LNCaP clone FGC (cell line): ENCODE results near the gene RGS21.
"Not testable (repeated sequence)": the region's sequence is repeated elsewhere in the genome, so short reads cannot be mapped to it uniquely, and the experiment has no call there.

Experiments used
- DNase-seq: peaks from one replicate; pipeline ENCODE4 v3.0.0-alpha.2; 2011; ENCODE audit warnings: low read depth
- H3K4me3 ChIP-seq: 2 replicates; pipeline ENCODE4 v1.5.1; 2011; ENCODE audit warnings: mild to moderate bottlenecking, low read depth, low read length, control low read depth
- TF ChIP-seq, protein P1 (sequence below): IDR thresholded peaks from 2 replicates; pipeline ENCODE4 v1.5.1; 2012; ENCODE audit warnings: mild to moderate bottlenecking; ENCODE audit not compliant: control insufficient read depth, insufficient read depth; ENCODE audit errors: extremely low read depth

RGS21 gene

DNA sequence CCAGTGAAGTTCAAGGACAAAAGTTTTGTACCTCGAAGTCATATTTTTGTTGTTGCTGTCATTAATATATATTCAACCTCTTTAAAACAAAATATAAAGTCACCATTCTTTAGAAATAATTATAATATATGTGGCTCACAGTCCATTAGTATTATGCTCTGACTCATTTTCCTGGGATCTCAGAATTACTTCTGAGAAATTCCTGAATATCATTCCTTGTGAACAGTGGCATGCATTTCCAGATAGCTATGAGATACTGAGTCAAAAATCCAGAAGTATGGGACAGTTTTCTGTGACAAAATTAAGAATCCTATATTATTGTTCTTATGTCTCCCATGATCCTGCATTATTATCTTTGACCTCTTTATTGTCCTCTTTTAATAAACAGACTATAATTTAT is 13.8 kb upstream of the RGS21 start:
- no peak overlapping the region for H3K4me3 ChIP-seq
- DNase-seq: no peak
- TF ChIP-seq, protein P1, sequence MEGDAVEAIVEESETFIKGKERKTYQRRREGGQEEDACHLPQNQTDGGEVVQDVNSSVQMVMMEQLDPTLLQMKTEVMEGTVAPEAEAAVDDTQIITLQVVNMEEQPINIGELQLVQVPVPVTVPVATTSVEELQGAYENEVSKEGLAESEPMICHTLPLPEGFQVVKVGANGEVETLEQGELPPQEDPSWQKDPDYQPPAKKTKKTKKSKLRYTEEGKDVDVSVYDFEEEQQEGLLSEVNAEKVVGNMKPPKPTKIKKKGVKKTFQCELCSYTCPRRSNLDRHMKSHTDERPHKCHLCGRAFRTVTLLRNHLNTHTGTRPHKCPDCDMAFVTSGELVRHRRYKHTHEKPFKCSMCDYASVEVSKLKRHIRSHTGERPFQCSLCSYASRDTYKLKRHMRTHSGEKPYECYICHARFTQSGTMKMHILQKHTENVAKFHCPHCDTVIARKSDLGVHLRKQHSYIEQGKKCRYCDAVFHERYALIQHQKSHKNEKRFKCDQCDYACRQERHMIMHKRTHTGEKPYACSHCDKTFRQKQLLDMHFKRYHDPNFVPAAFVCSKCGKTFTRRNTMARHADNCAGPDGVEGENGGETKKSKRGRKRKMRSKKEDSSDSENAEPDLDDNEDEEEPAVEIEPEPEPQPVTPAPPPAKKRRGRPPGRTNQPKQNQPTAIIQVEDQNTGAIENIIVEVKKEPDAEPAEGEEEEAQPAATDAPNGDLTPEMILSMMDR: no peak

DNA sequence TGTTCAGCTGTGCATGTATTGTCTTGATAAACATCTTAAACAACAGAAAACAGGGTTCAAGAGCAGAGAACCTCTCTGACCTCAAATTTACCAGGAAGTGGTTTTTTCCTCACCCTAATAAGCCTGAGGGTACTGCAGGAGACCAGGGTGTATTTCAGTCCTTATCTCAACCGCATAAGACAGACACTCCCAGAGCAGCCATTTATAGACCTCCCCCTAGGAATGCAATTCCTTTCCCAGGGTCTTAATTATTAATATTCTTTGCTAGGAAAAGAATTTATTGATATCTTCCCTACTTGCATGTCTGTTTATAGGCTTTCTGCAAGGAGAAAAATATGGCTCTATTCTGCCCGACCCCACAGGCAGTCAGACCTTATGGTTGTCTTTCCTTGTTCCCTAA is 8.5 kb upstream of the RGS21 start:
- not testable (repeated sequence) for DNase-seq, H3K4me3 ChIP-seq

DNA sequence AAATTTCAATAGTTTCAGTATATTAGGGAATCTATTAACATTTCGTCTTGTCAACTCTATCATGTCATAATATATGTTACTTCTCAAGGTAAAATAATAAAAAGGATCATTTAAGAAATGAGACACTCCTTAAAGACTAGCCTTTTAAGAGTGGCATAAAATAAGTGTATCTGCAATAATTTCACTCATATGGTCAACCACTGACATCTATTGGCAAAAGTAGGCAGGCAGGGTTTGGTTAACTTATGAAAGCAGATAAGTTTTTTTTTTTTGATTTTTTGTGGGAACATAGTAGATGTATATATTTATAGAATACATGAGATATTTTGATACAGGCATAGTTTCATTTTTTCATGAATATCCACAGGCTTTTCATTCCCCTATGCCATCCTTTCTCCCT is 5.5 kb upstream of the RGS21 start:
- no peak overlapping the region for H3K4me3 ChIP-seq
- TF ChIP-seq, protein P1: peak; percentile 59
- peak; percentile 2 for DNase-seq

DNA sequence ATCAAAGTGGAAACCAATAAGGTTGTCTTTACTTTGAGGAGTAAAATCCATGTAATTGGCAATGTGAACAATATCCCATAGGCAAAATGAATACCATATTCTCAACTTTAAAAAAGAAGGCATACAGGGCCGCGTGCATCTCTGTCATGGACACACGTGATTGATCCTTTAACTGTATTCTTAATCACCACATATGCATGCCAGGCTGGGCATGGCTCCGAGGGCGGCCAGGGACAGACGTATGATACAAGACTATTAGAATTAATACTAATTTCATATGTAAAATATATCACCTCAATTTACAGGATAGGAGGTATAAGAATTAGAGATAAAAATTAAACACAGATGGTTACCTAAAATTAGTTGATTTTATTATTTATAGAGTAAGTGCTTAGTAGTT is 11.2 kb downstream of the RGS21 start:
- TF ChIP-seq, protein P1: no peak
- H3K4me3 ChIP-seq: no peak overlapping the region
- no peak for DNase-seq

DNA sequence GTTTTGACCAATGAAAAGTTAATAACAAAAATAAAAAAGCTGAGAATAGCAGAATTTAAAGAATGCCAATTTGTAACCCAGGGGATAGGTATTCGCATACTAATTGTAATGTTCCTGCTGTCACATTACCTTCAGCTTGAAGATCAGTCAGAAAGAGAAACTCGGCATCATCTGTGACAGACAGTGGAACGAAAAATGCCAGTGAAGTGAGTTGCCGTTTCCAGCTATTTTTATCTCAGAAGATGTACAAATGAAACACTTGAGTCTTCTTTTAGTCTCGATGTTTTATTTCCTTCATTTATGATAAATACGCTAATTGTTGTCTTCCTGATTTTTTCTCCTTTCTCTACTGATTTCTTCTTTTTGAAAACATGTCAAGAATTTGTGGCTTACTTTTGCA is 26.1 kb downstream of the RGS21 start:
- no peak for DNase-seq
- TF ChIP-seq, protein P1: no peak
- H3K4me3 ChIP-seq: no peak overlapping the region

DNA sequence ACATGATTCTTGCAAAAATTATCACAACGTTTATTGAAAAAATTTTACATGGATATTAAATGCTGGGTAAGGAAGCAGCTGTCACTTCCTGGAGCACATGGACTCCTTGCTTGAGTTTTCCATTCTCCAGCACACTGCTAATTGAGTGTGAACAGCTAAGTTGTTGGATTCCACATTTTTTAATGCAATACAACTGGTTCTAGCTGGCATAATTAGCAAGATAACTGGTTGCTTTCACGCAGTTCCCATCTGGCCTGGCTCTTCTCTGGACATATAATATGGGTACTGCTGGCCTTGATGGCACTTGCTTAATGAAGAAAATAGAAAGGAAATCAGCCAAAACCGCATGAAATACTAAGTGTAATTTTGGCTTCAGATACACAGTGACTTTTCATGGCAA is 26.6 kb downstream of the RGS21 start:
- TF ChIP-seq, protein P1: no peak
- H3K4me3 ChIP-seq: no peak overlapping the region
- no peak for DNase-seq

DNA sequence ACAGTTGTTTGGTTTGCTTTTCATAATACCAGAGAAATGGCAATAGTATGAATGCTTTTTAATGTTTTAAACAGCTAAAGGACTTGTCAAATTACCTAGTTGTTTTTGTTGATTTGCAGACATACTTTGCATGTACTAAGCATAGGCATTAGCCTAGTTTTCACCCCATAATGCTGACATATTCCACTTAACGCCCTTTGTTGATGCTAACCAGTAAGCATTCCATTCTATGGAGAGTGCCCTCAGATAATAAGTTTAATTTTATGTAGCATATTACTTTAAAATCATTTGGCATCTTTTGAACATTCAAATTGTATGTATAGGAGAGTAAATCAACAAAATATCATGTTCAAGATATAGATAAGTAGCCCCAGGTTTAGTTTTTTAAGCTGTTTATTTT is 32.5 kb downstream of the RGS21 start:
- H3K4me3 ChIP-seq: no peak overlapping the region
- no peak for DNase-seq
- TF ChIP-seq, protein P1: no peak

DNA sequence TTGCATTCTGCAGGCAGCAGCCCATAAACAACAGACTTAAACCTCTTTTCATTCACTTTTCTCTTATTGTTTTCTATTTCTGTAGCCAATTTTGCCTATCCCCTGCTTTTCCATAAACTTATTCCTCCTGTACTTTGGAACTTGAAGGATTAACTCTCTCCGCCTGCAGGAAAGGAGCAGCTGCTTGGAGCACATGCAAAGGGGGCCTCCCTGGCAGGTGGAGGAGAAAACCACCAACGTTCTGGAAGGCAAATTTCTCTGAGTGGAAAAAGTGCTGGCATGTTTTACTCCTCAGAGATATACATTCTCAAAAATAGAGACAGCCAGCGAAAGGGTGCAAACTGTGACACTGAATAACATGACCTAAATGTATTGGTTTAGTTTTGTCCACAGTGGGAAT is 33.6 kb downstream of the RGS21 start:
- TF ChIP-seq, protein P1: no peak

More for the DNA sequence above, 33.6 kb downstream of the RGS21 start:
- H3K4me3 ChIP-seq: no peak overlapping the region
- DNase-seq: no peak
